Neural progenitor cell (in vitro differentiated cells): ENCODE results near the gene ATP11A.

ENCODE experiments used
- CTCF ChIP-seq: fragments of 200-600 bp; sonication (generic); IDR thresholded peaks from 2 replicates; pipeline ENCODE4 v1.5.1; 2017; ENCODE audit warnings: antibody characterized with exemption, mild to moderate bottlenecking
- EZH2 ChIP-seq: fragments of 200-600 bp; sonication (generic); IDR thresholded peaks from 2 replicates; pipeline ENCODE4 v1.6.1; 2017; ENCODE audit warnings: antibody characterized with exemption, mild to moderate bottlenecking, moderate library complexity
- EZH2phosphoT487 ChIP-seq: fragments of 200-600 bp; sonication (generic); IDR thresholded peaks from 2 replicates; pipeline ENCODE4 v1.6.1; 2017; ENCODE audit warnings: antibody characterized with exemption

GRCh38 chr13:112898621-112899280 lies 208.9 kb downstream of the ATP11A start:
- no peak for TF ChIP-seq CTCF
- TF ChIP-seq EZH2phosphoT487, result no peak
- no peak for TF ChIP-seq EZH2
